ENCODE data around the gene PPP2R2D. TPM values are rescaled to one million over a fixed set of nuclear protein-coding genes. Genes with fewer than 3 reads are reported as not detected.

Gene PPP2R2D
- total RNA-seq, 1 donor from 2014 or later = 34.0 TPM

- Mint-ChIP-seq H3K9me3 (no peaks in the 10 kb centered on the region), H3K27me3 (ENCODE audit: low read depth) (peaks cover 37% of the 10 kb centered on the region), H3K4me1 (no peaks in the 10 kb centered on the region), H3K36me3 (no peaks in the 10 kb centered on the region), H3K27ac (no peak overlapping the region), H3K4me3 (no peak overlapping the region)
- no peak for DNase-seq (ENCODE audit: low spot score in 2 of 2, unreplicated experiment in 2 of 2)
- no peak for TF ChIP-seq CTCF (IDR thresholded peaks at IDR 0.05; ENCODE audit: unreplicated experiment)
These were observed 8.6 kb upstream of the PPP2R2D start for GRCh38 chr10:131891929-131892805.

GRCh38 chr10:131892806-131893675 is 7.8 kb upstream of the PPP2R2D start:
- TF ChIP-seq CTCF (IDR thresholded peaks at IDR 0.05; ENCODE audit: unreplicated experiment) = no peak
- no peak for DNase-seq (ENCODE audit: low spot score in 2 of 2, unreplicated experiment in 2 of 2)
- no peaks in the 10 kb centered on the region for H3K36me3 Mint-ChIP-seq

GRCh38 chr10:131895116-131895515 is 5.7 kb upstream of the PPP2R2D start:
- no peak overlapping the region for H3K4me3 Mint-ChIP-seq
- peaks cover 3% of the 10 kb centered on the region for H3K4me1 Mint-ChIP-seq
- H3K9me3 Mint-ChIP-seq = no peaks in the 10 kb centered on the region
- no peak for TF ChIP-seq CTCF (IDR thresholded peaks at IDR 0.05; ENCODE audit: unreplicated experiment)
- no peaks in the 10 kb centered on the region for H3K36me3 Mint-ChIP-seq
- H3K27me3 Mint-ChIP-seq (ENCODE audit: low read depth) = peaks cover 56% of the 10 kb centered on the region
- no peak for DNase-seq (ENCODE audit: low spot score in 2 of 2, unreplicated experiment in 2 of 2)
- no peak overlapping the region for H3K27ac Mint-ChIP-seq

More at GRCh38 chr10:131892806-131893675, 7.8 kb upstream of the PPP2R2D start:
- Mint-ChIP-seq H3K27ac (no peak overlapping the region), H3K4me3 (no peak overlapping the region), H3K27me3 (ENCODE audit: low read depth) (peaks cover 37% of the 10 kb centered on the region), H3K9me3 (no peaks in the 10 kb centered on the region), H3K4me1 (no peaks in the 10 kb centered on the region)

- H3K27ac Mint-ChIP-seq = no peak overlapping the region
- peaks cover 3% of the 10 kb centered on the region for H3K4me1 Mint-ChIP-seq
- H3K4me3 Mint-ChIP-seq = no peak overlapping the region
- no peaks in the 10 kb centered on the region for H3K9me3 Mint-ChIP-seq
- DNase-seq (ENCODE audit: low spot score in 2 of 2, unreplicated experiment in 2 of 2) = no peak
- peaks cover 52% of the 10 kb centered on the region for H3K27me3 Mint-ChIP-seq (ENCODE audit: low read depth)
- no peak for TF ChIP-seq CTCF (IDR thresholded peaks at IDR 0.05; ENCODE audit: unreplicated experiment)
- H3K36me3 Mint-ChIP-seq = no peaks in the 10 kb centered on the region
These were observed 4.4 kb upstream of the PPP2R2D start for GRCh38 chr10:131896403-131896802.

- no peaks in the 10 kb centered on the region for H3K9me3 Mint-ChIP-seq
- DNase-seq (ENCODE audit: low spot score in 2 of 2, unreplicated experiment in 2 of 2) = no peak
- no peak overlapping the region for H3K4me3 Mint-ChIP-seq
These were observed 3.4 kb upstream of the PPP2R2D start for GRCh38 chr10:131897297-131897899.

More at GRCh38 chr10:131897297-131897899, 3.4 kb upstream of the PPP2R2D start:
- no peak for TF ChIP-seq CTCF (IDR thresholded peaks at IDR 0.05; ENCODE audit: unreplicated experiment)
- Mint-ChIP-seq H3K4me1 (peaks cover 11% of the 10 kb centered on the region), H3K27ac (no peak overlapping the region), H3K27me3 (ENCODE audit: low read depth) (peaks cover 42% of the 10 kb centered on the region), H3K36me3 (no peaks in the 10 kb centered on the region)
